Smooth muscle cell of trachea (primary cell): ENCODE measurements around the gene DPYSL5. TPM values are rescaled to one million over a fixed set of nuclear protein-coding genes. Genes with fewer than 3 reads are reported as not detected.

Experiments
- total RNA-seq: library from RNA; depleted of rRNA; stranded (reverse); fragments of >200 nt; gene quantifications from 2 replicates; pipeline ENCODE4 v1.2.1, GENCODE V29; 2014

The DPYSL5 gene, protein sequence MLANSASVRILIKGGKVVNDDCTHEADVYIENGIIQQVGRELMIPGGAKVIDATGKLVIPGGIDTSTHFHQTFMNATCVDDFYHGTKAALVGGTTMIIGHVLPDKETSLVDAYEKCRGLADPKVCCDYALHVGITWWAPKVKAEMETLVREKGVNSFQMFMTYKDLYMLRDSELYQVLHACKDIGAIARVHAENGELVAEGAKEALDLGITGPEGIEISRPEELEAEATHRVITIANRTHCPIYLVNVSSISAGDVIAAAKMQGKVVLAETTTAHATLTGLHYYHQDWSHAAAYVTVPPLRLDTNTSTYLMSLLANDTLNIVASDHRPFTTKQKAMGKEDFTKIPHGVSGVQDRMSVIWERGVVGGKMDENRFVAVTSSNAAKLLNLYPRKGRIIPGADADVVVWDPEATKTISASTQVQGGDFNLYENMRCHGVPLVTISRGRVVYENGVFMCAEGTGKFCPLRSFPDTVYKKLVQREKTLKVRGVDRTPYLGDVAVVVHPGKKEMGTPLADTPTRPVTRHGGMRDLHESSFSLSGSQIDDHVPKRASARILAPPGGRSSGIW
- total RNA-seq: under 0.01 TPM in 1 of 2 replicates, not detected in the other

DNA sequence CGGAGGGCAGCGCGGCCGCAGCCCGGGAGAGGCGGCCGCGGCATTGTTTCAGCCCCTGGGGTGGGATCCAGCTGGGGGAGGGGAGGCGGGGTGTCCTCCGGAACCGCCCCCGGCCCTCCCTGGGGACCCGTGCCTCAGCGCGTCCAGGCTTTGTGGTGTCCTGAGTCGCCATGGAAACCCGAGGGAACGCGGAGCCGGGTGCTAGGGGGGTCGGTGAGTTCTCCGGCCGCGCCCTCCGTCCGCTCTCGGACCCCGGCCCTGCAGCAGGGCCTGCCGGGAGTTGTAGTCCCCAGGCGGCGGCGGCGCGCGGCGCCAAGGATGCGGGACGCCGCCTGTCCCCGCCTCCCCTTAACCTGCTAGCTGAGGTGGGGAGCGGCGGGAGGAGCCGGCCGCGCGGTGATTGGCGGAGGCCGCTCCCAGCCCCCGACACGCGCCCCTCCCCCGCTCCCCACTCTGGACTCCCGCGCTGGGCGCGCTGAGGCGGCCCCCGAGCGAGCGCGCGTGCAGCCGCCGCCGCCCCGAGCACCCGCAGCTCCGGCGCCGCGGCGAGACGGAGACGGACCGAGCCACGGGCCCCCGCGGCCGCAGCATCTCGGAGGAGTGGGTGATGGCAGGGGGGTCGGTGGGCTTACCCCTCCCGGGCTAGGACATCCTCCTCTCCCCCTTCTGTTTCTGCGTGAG, at the start of gene DPYSL5:
TSS of gene DPYSL5 (plus strand) at position 478 of the 681 bp plus-strand sequence. CDS start 50,368 bp downstream, outside the sequence.

GRCh38 chr2:26970244-26970927, 122.5 kb downstream of the DPYSL5 start, which contains the start of gene MAPRE3:
Gene MAPRE3, plus strand, starts transcription at chr2:26970637. Its CDS starts 51,582 bp downstream, at chr2:27022219.

Other genes starting within 250 kb of the DPYSL5 start
- gene CIB4, start 206.8 kb upstream of the DPYSL5 start, total RNA-seq: not detected in 2 replicates
- under 0.01 TPM in 2 replicates for gene KCNK3, start 155.4 kb upstream of the DPYSL5 start, total RNA-seq
- 37.1 and 69.5 TPM in 2 replicates for gene SLC35F6, start 83.8 kb upstream of the DPYSL5 start, total RNA-seq
- gene CENPA, start 62.1 kb upstream of the DPYSL5 start, total RNA-seq: 0.99 and 21.4 TPM in 2 replicates
- gene MAPRE3, start 122.5 kb downstream of the DPYSL5 start, total RNA-seq: 5.8 and 8.1 TPM in 2 replicates
- 33.7 and 38.5 TPM in 2 replicates for gene TMEM214, start 184.8 kb downstream of the DPYSL5 start, total RNA-seq
- 24.6 and 33.2 TPM in 2 replicates for gene AGBL5, start 203.5 kb downstream of the DPYSL5 start, total RNA-seq
- gene OST4, start 223.5 kb downstream of the DPYSL5 start, total RNA-seq: 409 and 544 TPM in 2 replicates
- 305 and 366 TPM in 2 replicates for gene EMILIN1, start 230.5 kb downstream of the DPYSL5 start, total RNA-seq
- gene KHK, start 238.6 kb downstream of the DPYSL5 start, total RNA-seq: 0.50 and 1.3 TPM in 2 replicates